Upper lobe of right lung (tissue), 1 donor: Measurements from ENCODE around the gene METTL23. TPM values are rescaled to one million over a fixed set of nuclear protein-coding genes. Genes with fewer than 3 reads are reported as not detected.

ENCODE experiments used
- ATAC-seq: fragments of 200-7000 bp; cut with Tn5 transposase; one replicate; pipeline ENCODE4 v1.9.1; 2020; ENCODE audit warnings: mild to moderate bottlenecking, moderate library complexity
- DNase-seq: peaks from one replicate; pipeline ENCODE4 v3.0.0-alpha.2; 2020
- H3K27ac ChIP-seq: fragments of 200-600 bp; one replicate; pipeline ENCODE4 v1.8.0; 2022
- H3K27me3 ChIP-seq: fragments of 200-600 bp; one replicate; pipeline ENCODE4 v1.8.0; 2022; ENCODE audit warnings: mild to moderate bottlenecking
- H3K36me3 ChIP-seq: fragments of 200-600 bp; one replicate; pipeline ENCODE4 v1.8.0; 2022
- H3K4me1 ChIP-seq: fragments of 200-600 bp; one replicate; pipeline ENCODE4 v1.8.0; 2022
- H3K4me3 ChIP-seq: fragments of 200-600 bp; one replicate; pipeline ENCODE4 v1.8.0; 2022; ENCODE audit warnings: mild to moderate bottlenecking
- H3K9me3 ChIP-seq: fragments of 200-600 bp; one replicate; pipeline ENCODE4 v1.8.0; 2022
- CTCF ChIP-seq: fragments of 200-600 bp; IDR thresholded peaks from one replicate; pipeline ENCODE4 v1.8.0; 2022; ENCODE audit warnings: antibody characterized with exemption
- intact Hi-C: fragments of 100-400 bp; cut with DNase I; formaldehyde crosslinking; loops from one replicate; pipeline ENCODE4 v1.11.0; 2022
- total RNA-seq: library from RNA; stranded (reverse); fragmentation: NEBNext Ultra II Directional; extraction: Animal tissue kit (Norgen Biotek cat#: 25700); gene quantifications from one replicate; pipeline ENCODE4 v1.2.1, GENCODE V29; 2021
- donor health status: DM: no; HTN: yes; CAD: no; lungs with severe emphysema.

METTL23 gene
- total RNA-seq, 1 donor from 2014 or later = 31.6 TPM

GRCh38 chr17:76735006-76735405 is 8.4 kb downstream of the METTL23 start:
- Histone ChIP-seq H3K4me1 (peaks cover 56% of the 10 kb centered on the region), H3K36me3 (peaks cover 54% of the 10 kb centered on the region), H3K9me3 (no peaks in the 10 kb centered on the region), H3K4me3 (peak overlapping the region; percentile 95), H3K27me3 (no peaks in the 10 kb centered on the region), H3K27ac (peak overlapping the region; percentile 98)
- DNase-seq (no peak), ATAC-seq (no peak)
- no peak for TF ChIP-seq CTCF
- intact Hi-C loops = no loop called here

GRCh38 chr17:76735586-76736348 is 9.1 kb downstream of the METTL23 start:
- peaks cover 60% of the 10 kb centered on the region for H3K4me1 ChIP-seq

GRCh38 chr17:76736349-76737081 is 9.9 kb downstream of the METTL23 start:
- no peaks in the 10 kb centered on the region for H3K9me3 ChIP-seq

More at GRCh38 chr17:76735586-76736348, 9.1 kb downstream of the METTL23 start:
- TF ChIP-seq CTCF = no peak
- Histone ChIP-seq H3K9me3 (no peaks in the 10 kb centered on the region), H3K36me3 (peaks cover 54% of the 10 kb centered on the region), H3K27me3 (no peaks in the 10 kb centered on the region), H3K4me3 (peak overlapping the region; percentile 95), H3K27ac (peak overlapping the region; percentile 98)
- intact Hi-C loops = no loop called here
- ATAC-seq = no peak
- DNase-seq = no peak

GRCh38 chr17:76737082-76737675 is 10.5 kb downstream of the METTL23 start, which contains the start of gene SRSF2:
Gene SRSF2, minus strand, starts transcription at chr17:76737331. Its CDS starts 171 bp downstream, at chr17:76737160.
- peaks cover 52% of the 10 kb centered on the region for H3K36me3 ChIP-seq
- no peak for TF ChIP-seq CTCF
- no peaks in the 10 kb centered on the region for H3K9me3 ChIP-seq
- ATAC-seq (peak; percentile 91), DNase-seq (peak; percentile 99)
- H3K27ac ChIP-seq = peak within 1 kb of the TSS; percentile 98
- peak within 1 kb of the TSS; percentile 95 for H3K4me3 ChIP-seq
- peaks cover 55% of the 10 kb centered on the region for H3K4me1 ChIP-seq
- H3K27me3 ChIP-seq = no peaks in the 10 kb centered on the region
- intact Hi-C loops = no loop called here

More at GRCh38 chr17:76736349-76737081, 9.9 kb downstream of the METTL23 start:
- no peaks in the 10 kb centered on the region for H3K27me3 ChIP-seq
- peaks cover 60% of the 10 kb centered on the region for H3K4me1 ChIP-seq
- ATAC-seq (peak; percentile 68), DNase-seq (peak; percentile 91)
- intact Hi-C loops = no loop called here
- H3K4me3 ChIP-seq = peak overlapping the region; percentile 95
- peaks cover 52% of the 10 kb centered on the region for H3K36me3 ChIP-seq
- peak; percentile 26 for TF ChIP-seq CTCF
- H3K27ac ChIP-seq = peak overlapping the region; percentile 98

GRCh38 chr17:76737676-76738467 is 11.2 kb downstream of the METTL23 start, which contains the start of gene MFSD11:
Gene MFSD11, plus strand, starts transcription at chr17:76738119. Its CDS starts 234 bp downstream, at chr17:76738353.
- H3K27ac ChIP-seq = peak within 1 kb of the TSS; percentile 98
- H3K27me3 ChIP-seq = no peaks in the 10 kb centered on the region
- peak; percentile 85 for ATAC-seq
- H3K9me3 ChIP-seq = no peaks in the 10 kb centered on the region
- intact Hi-C loops = no loop called here
- peaks cover 47% of the 10 kb centered on the region for H3K36me3 ChIP-seq
- peak within 1 kb of the TSS; percentile 95 for H3K4me3 ChIP-seq
- no peak for TF ChIP-seq CTCF
- H3K4me1 ChIP-seq = peaks cover 48% of the 10 kb centered on the region
- DNase-seq = peak; percentile 96
